Stomach (tissue), 9 donors: Measurements from ENCODE around the gene EDARADD. TPM values are rescaled to one million over a fixed set of nuclear protein-coding genes. Genes with fewer than 3 reads are reported as not detected.
A peak's percentile ranks its signal among the peaks of the same experiment; 100 is the strongest.
"Not testable (repeated sequence)": the region's sequence is repeated elsewhere in the genome, so short reads cannot be mapped to it uniquely, and the experiment has no call there.

ENCODE experiments used
- DNase-seq, 2 donors: peaks; one replicate each; pipeline versions ENCODE4 v3.0.0 to v3.0.0-alpha.2; 2013 to 2019
- H3K27ac ChIP-seq, 5 donors: fragments of 200-600 bp in 4 of 5; sonication (generic) in 4 of 5; one replicate each; pipeline ENCODE4 v1.5.1; 2013 to 2019; ENCODE audit warnings: mild to moderate bottlenecking in 1 of 5, moderate library complexity in 1 of 5
- H3K27me3 ChIP-seq, 3 donors: fragments of 200-600 bp; sonication (generic); one replicate each; pipeline ENCODE4 v1.5.1; 2017 to 2019; ENCODE audit warnings: mixed run types in 1 of 3
- H3K36me3 ChIP-seq, 4 donors: fragments of 200-600 bp; sonication (generic); 1 replicate in 3 of 4; 2 replicates in 1 of 4; pipeline ENCODE4 v1.5.1; 2016 to 2019
- H3K4me1 ChIP-seq, 4 donors: fragments of 200-600 bp; sonication (generic); one replicate each; pipeline ENCODE4 v1.5.1; 2016 to 2019
- H3K4me3 ChIP-seq, 4 donors: fragments of 200-600 bp; sonication (generic) in 3 of 4; one replicate each; pipeline ENCODE4 v1.5.1; 2016 to 2019; ENCODE audit warnings: mild to moderate bottlenecking in 1 of 4
- H3K9me3 ChIP-seq, 4 donors: fragments of 200-600 bp; sonication (generic); one replicate each; pipeline ENCODE4 v1.5.1; 2016 to 2019
- EP300 ChIP-seq: sonication (generic); formaldehyde crosslinking; IDR thresholded peaks from one replicate; pipeline ENCODE4 v1.6.1; 2017; ENCODE audit warnings: antibody characterized with exemption
- POLR2A ChIP-seq, 4 donors: fragments of 450-650 bp; IDR thresholded peaks; one replicate each; pipeline ENCODE4 v1.6.1; 2016; ENCODE audit warnings: antibody characterized with exemption in 4 of 4, control low read depth in 2 of 4, mild to moderate bottlenecking in 1 of 4, moderate library complexity in 1 of 4
- POLR2AphosphoS5 ChIP-seq, 3 donors: sonication (generic); formaldehyde crosslinking; IDR thresholded peaks; one replicate each; pipeline ENCODE4 v1.6.1; 2016; ENCODE audit warnings: antibody characterized with exemption in 3 of 3
- WGBS, 5 donors: extraction: QIAGEN DNeasy Blood & Tissue Kit in 3 of 5; methylation state at CpG; one replicate each; pipeline versions ENCODE4 v1.1.5 to v1.1.7; 2013 to 2018; 5-methylcytosine and 5-hydroxymethylcytosine counted together
- intact Hi-C: fragments of 100-400 bp; cut with DNase I; formaldehyde crosslinking; loops from one replicate; pipeline ENCODE4 v1.15.1; 2023; ENCODE audit warnings: low total_unique reads
- polyA plus RNA-seq, 3 donors: library from polyadenylated mRNA; stranded (reverse); fragments of 200-250 nt; gene quantifications; one replicate each; pipeline ENCODE4 v1.2.3, GENCODE V29; 2013
- total RNA-seq, 5 donors: library from RNA; depleted of rRNA; stranded (reverse); fragments of >200 nt; gene quantifications; one replicate each; pipeline versions ENCODE4 v1.1.0 to v1.2.3, GENCODE V29; 2014 to 2016
- TF ChIP-seq, protein P1 (sequence below), 7 experiments: fragments of 450-650 bp in 4 of 7; fragments of 200-600 bp in 3 of 7; sonication (generic) in 3 of 7; IDR thresholded peaks; one replicate each; pipeline ENCODE4 v1.5.1; 2016 to 2019; ENCODE audit warnings: antibody characterized with exemption in 7 of 7, control low read depth in 2 of 7, mild to moderate bottlenecking in 1 of 7
- donor health status: healthy with polysubstance abuse.
- donor health status: Bipolar disorder and iron deficiency.
- donor health status: healthy.

EDARADD gene
- total and polyA plus RNA-seq, 8 donors, result 3.7 to 13.8 (median 6.6) TPM; not detected in 1

DNA sequence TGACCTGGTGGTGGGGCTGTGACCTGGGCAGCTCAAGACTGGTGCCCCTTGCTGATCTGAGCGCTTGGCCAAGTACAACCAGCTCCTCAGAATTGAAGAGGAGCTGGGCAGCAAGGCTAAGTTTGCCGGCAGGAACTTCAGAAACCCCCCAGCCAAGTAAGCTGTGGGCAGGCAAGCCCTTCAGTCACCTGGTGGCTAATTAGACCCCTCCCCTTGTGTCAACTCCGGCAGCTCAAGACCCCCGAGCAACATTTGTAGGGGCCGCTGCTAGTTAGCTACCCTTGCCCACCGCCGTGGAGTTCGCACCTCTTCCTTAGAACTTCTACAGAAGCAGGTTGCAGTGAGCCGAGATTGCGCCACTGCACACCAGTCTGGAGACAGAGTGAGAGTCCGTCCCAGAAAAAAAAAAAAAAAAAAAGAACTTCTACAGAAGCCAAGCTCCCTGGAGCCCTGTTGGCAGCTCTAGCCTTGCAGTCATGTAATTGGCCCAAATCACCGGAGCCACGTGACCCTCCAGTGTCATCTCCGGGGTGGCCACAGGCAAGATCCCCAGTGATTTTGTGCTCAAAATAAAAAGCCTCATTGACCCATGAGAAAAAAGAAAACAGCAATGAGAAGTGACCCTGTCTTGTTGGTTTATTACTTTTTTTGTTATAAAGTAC is 90.4 kb downstream of the EDARADD start:
- no peak overlapping the region for H3K4me3 ChIP-seq
- TF ChIP-seq EP300 (no peak), POLR2A (IDR thresholded peaks at IDR 0.05) (no peak), POLR2AphosphoS5 (IDR thresholded peaks at IDR 0.05) (no peak)
- TF ChIP-seq, protein P1, sequence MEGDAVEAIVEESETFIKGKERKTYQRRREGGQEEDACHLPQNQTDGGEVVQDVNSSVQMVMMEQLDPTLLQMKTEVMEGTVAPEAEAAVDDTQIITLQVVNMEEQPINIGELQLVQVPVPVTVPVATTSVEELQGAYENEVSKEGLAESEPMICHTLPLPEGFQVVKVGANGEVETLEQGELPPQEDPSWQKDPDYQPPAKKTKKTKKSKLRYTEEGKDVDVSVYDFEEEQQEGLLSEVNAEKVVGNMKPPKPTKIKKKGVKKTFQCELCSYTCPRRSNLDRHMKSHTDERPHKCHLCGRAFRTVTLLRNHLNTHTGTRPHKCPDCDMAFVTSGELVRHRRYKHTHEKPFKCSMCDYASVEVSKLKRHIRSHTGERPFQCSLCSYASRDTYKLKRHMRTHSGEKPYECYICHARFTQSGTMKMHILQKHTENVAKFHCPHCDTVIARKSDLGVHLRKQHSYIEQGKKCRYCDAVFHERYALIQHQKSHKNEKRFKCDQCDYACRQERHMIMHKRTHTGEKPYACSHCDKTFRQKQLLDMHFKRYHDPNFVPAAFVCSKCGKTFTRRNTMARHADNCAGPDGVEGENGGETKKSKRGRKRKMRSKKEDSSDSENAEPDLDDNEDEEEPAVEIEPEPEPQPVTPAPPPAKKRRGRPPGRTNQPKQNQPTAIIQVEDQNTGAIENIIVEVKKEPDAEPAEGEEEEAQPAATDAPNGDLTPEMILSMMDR (IDR thresholded peaks at IDR 0.05), result no peak
- H3K36me3 ChIP-seq, result peaks cover 6 to 17% (median 8%) of the 10 kb centered on the region in 4 donors
- no peaks in the 10 kb centered on the region for H3K4me1 ChIP-seq
- H3K27me3 ChIP-seq, result no peaks in the 10 kb centered on the region
- DNase-seq, result no peak
- 81 to 94% (median 92%) methylated on average over 10 to 14 of the region's 14 CpGs for WGBS, 5 donors
- no peaks in the 10 kb centered on the region for H3K9me3 ChIP-seq
- no peak overlapping the region for H3K27ac ChIP-seq
- intact Hi-C loops, result no loop called here

DNA sequence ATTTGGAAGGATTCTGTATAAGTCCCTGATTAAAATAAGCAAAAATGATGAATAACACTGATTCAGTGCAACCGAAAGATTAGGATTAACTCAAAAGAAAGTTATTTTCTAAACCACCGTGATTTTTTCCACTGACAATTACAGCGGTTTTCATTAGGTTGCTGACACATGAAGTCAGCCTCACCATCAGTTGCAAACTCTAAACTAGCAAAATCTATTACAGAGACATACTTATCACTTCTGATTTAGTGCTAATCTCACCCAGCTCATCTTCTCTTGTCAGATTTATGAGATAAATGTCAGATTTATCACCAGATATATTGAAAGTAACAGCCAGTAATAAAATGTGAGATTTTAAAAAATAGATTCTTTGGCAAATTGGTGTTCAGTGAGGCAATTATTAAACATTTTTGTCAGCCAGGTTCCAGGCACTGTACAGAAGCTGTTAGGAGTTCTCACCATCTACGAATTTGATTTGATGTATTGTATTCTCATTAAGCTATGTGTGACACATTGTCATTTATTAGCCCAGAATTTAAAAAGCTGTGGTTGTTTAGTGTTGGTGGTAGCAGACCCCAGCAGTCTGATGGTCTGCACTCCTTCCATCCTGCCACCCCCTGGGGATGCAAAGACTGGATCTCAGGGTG is 92.4 kb downstream of the EDARADD start:
- Histone ChIP-seq H3K9me3 (no peaks in the 10 kb centered on the region), H3K27ac (no peak overlapping the region), H3K36me3 (peaks cover 6 to 17% (median 8%) of the 10 kb centered on the region in 4 donors), H3K4me1 (peaks cover 0 to 7% (median 0%) of the 10 kb centered on the region in 4 donors), H3K27me3 (no peaks in the 10 kb centered on the region), H3K4me3 (no peak overlapping the region)
- 70 to 76% (median 73%) methylated on average over 4 of the region's 4 CpGs for WGBS, 5 donors
- intact Hi-C loops, result no loop called here
- DNase-seq, result no peak
- TF ChIP-seq EP300, result no peak

DNA sequence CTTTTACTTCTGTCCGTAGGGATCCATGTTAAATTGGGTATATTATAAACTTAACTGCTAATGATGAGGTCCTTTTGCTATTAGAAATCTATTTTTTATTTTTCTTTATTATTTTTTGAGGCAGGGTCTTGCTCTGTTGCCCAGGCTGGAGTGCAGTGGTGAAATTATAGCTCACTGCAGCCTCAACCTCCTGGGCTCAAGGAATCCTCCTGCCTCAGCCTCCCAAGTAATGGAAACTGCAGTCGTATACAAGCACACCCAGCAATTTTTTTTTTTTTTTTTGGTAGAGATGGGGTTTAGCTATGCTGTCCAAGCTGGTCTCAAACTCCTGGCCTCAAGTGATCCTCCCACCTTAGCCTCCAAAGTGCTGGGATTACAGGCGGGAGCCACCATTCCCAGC is 95.1 kb downstream of the EDARADD start:
- H3K27me3 ChIP-seq, intact Hi-C loops, H3K4me1 ChIP-seq, H3K9me3 ChIP-seq, H3K36me3 ChIP-seq, H3K4me3 ChIP-seq, DNase-seq, H3K27ac ChIP-seq: not testable (repeated sequence)
- 87 to 96% (median 90%) methylated on average over 3 of the region's 3 CpGs for WGBS, 5 donors

DNA sequence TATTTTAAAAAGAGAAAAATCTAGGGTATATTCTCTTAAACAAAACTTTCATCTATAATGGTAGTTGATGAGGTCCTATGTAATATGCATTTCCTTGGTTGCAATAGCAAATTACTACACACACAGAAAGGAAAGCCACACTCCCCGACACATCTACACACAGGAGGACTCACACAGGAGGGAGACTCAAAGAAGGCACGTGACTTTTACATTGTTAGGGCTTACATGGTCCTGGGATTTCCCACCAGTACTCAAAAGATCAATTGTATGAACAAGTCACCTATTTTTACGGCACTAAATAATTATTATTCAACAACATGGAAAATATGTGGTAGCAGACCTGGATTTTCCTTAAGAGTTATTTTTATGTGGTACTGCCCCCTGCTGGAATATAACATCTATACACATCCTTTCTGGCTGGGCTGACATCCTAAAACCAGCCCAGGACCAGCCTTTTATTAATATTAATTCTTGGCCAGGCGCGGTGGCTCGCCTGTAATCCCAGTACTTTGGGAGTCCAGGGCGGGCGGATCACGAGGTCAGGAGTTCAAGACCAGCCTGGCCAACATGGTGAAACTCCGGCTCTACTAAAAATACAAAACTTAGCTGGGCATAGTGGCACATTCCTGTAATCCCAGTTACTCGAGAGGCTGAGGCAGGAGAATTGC is 95.8 kb downstream of the EDARADD start:
- H3K4me1 ChIP-seq, result peaks cover 0 to 7% (median 0%) of the 10 kb centered on the region in 4 donors
- no peaks in the 10 kb centered on the region for H3K27me3 ChIP-seq
- no peaks in the 10 kb centered on the region for H3K36me3 ChIP-seq
- TF ChIP-seq POLR2A (IDR thresholded peaks at IDR 0.05), result no peak
- TF ChIP-seq, protein P1 (IDR thresholded peaks at IDR 0.05), result peak in 4 of 7 experiments; percentile 42 to 66 (median 58)
- no peak overlapping the region for H3K27ac ChIP-seq
- H3K4me3 ChIP-seq, result no peak overlapping the region
- DNase-seq, result peak; percentile 31 to 79
- H3K9me3 ChIP-seq, result no peaks in the 10 kb centered on the region
- WGBS, 5 donors, result 16 to 36% (median 21%) methylated on average over 11 of the region's 11 CpGs
- intact Hi-C loops, result loop anchor here (5.0 kb wide), 1 partner anchor 378 kb away; no protein-coding TSS in a partner anchor

DNA sequence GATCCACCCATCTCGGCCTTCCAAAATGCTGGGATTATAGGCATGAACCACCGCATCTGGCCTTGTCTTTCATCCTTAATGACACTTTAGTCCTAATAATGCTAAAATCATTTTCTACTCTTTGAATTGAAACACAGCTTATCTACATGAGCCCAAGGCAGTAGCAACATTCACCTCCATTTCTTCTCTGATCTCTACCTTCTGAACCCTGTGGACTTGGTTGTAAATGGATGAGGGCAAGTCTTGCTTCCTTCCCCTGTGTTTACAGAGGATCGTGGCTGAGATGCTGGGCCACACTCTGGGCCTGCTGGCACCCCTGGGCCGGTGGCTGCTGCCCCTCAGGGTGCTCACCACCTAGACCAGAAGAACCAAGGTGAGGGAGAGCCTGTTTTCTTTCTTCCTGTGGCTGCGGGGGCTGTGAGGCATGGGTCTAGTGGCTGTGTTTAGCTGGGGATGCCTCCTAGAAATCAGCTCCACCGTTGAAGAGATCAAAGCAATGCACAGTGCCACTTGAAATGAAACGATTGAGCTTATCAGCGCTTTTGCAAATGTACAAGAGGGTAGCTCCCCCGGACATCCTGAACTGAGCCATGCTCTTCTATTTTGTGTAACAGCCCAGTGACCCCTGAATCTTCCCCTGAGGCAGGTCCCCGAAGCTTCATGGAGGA is 97.5 kb downstream of the EDARADD start:
- Histone ChIP-seq H3K36me3 (no peaks in the 10 kb centered on the region), H3K27ac (no peak overlapping the region), H3K27me3 (no peaks in the 10 kb centered on the region), H3K4me3 (no peak overlapping the region), H3K9me3 (no peaks in the 10 kb centered on the region), H3K4me1 (peaks cover 0 to 7% (median 3%) of the 10 kb centered on the region in 4 donors)
- 54 to 69% (median 60%) methylated on average over 10 of the region's 10 CpGs for WGBS, 5 donors
- TF ChIP-seq POLR2A (IDR thresholded peaks at IDR 0.05) (no peak), EP300 (no peak), POLR2AphosphoS5 (IDR thresholded peaks at IDR 0.05) (no peak)
- TF ChIP-seq, protein P1 (IDR thresholded peaks at IDR 0.05), result no peak
- no peak for DNase-seq
- intact Hi-C loops, result loop anchor here (5.0 kb wide), 1 partner anchor 379 kb away; no protein-coding TSS in a partner anchor
